ENCODE measurements around the gene SHB. TPM values are rescaled to one million over a fixed set of nuclear protein-coding genes. Genes with fewer than 3 reads are reported as not detected.

The SHB gene
- total RNA-seq, 2 experiments from 2014 or later, result 2.8 to 3.2 TPM

DNA sequence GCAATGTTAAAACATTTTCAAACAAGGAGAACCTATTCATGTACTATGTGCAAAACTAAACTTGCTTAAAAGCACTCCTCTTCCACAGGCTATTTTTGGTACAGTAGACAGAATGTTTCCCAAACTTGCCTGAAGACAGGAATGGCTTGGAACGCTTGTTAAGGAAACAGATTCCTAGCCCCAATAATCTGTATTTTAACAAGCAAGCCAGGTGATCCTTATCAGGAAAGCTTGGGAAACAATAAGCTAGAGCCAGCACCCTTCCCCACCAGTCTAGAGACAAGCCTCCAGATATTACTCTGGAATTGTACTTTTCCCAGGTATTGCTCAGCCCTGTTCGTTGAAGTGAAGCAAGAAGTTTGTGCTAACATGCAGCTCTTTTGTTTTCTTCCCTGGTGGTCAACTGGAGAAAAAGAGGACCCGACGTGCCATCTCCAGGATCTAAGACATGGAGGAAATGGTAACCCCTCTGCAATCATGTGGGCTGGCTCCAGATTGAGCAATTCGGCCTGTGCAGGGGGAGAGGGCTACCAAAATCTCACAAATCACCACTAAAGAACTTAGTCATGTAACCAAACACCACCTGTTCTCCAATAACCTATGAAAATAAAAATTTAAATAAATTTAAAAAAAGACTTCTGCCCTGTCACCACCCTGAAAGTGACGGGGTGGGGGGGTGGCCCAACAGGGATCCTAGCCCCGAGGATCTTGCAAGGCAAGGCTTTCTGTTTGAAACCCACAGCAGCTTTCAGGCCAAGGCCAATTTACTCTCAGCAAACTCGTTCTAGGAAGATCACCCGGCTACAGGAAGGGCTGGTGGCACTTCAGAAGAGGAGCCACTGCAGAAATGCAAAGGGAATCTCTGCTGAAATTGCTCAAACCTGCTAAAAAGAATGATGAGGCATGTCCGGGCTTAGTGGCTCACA, 48.6 kb downstream of the SHB start:
- no peak for DNase-seq
- Mint-ChIP-seq H3K36me3 (ENCODE audit: low read depth) (no peaks in the 10 kb centered on the region), H3K27ac (no peak overlapping the region), H3K4me1 (ENCODE audit: low read depth) (no peaks in the 10 kb centered on the region), H3K4me3 (no peak overlapping the region), H3K27me3 (no peaks in the 10 kb centered on the region), H3K9me3 (no peaks in the 10 kb centered on the region)
- no peak for ATAC-seq
- ChIA-PET CTCF (no interaction called here), POLR2A (no interaction called here)
- intact Hi-C loops (cut with micrococcal nuclease), result loop anchor here (10.0 kb wide), 1 partner anchor 106 kb away; no protein-coding TSS in a partner anchor
- TF ChIP-seq CTCF (IDR thresholded peaks at IDR 0.05), result no peak

DNA sequence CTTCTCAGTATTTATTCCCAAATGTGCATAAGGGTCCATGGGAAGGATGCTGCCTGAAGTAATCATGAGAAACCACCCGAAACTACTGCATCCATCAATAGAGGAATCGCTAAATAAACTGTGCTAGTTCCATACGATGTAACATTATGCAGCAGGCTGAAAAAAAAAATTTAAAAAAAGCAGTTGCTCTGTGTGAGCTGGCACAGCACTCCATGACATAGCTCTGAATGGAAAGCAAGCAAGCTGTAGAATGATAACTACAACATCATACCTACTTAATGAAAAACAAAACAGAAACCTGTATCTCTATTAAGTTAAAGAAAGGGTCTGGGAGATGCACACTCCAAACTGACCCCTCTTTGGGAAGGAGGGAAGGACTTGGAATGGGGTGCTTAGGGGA, 49.3 kb downstream of the SHB start:
- no peaks in the 10 kb centered on the region for H3K4me1 Mint-ChIP-seq (ENCODE audit: low read depth)
- TF ChIP-seq CTCF (IDR thresholded peaks at IDR 0.05), result no peak
- no peaks in the 10 kb centered on the region for H3K9me3 Mint-ChIP-seq
- H3K27me3 Mint-ChIP-seq, result no peaks in the 10 kb centered on the region
- H3K27ac Mint-ChIP-seq, result no peak overlapping the region
- H3K4me3 Mint-ChIP-seq, result no peak overlapping the region
- H3K36me3 Mint-ChIP-seq (ENCODE audit: low read depth), result no peaks in the 10 kb centered on the region
- no peak for DNase-seq
- POLR2A ChIA-PET, result interaction anchor here (1.1 kb wide), 1 partner anchor 18 kb away, joined by 4 read pairs; no protein-coding TSS in a partner anchor
- intact Hi-C loops (cut with micrococcal nuclease), result loop anchor here (10.0 kb wide), 1 partner anchor 105 kb away; no protein-coding TSS in a partner anchor
- no peak for ATAC-seq
- CTCF ChIA-PET, result no interaction called here

DNA sequence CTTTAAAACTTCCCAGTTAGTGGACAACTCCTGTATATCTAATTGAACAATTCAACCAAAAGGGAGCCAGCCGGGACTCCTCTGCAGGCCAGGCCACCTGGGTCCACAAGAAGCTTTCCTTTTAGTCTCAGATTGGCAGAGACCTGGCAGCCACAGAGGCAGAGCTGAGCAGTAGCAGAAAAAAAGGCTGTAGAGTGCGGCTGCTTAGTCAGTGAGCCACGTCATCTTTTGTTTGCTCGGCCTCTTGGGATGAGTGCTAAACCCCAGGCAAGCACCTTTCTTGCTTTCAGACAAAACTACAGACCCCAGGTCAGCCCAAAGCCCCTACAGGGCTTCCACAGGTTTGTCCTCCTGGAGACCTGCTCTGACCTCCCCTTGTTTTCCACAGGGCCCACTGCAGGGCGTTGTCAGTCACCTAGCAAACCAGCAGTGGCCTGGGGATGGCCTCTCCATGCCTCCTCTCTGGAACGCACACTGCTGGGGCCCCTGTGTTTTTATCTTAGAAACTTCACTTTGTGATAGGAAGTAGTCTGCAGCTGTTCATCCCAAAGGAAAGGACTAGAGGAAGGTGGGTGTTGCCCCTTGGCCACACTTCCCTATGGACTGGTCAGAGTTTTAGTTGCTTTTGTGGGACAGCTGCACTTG, 49.9 kb downstream of the SHB start:
- no peak for DNase-seq
- TF ChIP-seq CTCF (IDR thresholded peaks at IDR 0.05), result no peak
- no peak overlapping the region for H3K4me3 Mint-ChIP-seq
- H3K9me3 Mint-ChIP-seq, result no peaks in the 10 kb centered on the region
- H3K4me1 Mint-ChIP-seq (ENCODE audit: low read depth), result no peaks in the 10 kb centered on the region
- intact Hi-C loops (cut with micrococcal nuclease), result no loop called here
- H3K36me3 Mint-ChIP-seq (ENCODE audit: low read depth), result no peaks in the 10 kb centered on the region
- CTCF ChIA-PET, result interaction anchor here (1.3 to 1.7 kb wide), 2 partner anchors 69 to 71 kb away, joined by 3 read pairs; no protein-coding TSS in a partner anchor
- H3K27ac Mint-ChIP-seq, result no peak overlapping the region
- H3K27me3 Mint-ChIP-seq, result no peaks in the 10 kb centered on the region
- ATAC-seq, result no peak
- POLR2A ChIA-PET, result interaction anchor here (1.1 kb wide), 1 partner anchor 19 kb away, joined by 4 read pairs; no protein-coding TSS in a partner anchor

- Mint-ChIP-seq H3K27me3 (no peaks in the 10 kb centered on the region), H3K36me3 (ENCODE audit: low read depth) (no peaks in the 10 kb centered on the region), H3K4me3 (no peak overlapping the region), H3K4me1 (ENCODE audit: low read depth) (no peaks in the 10 kb centered on the region), H3K9me3 (no peaks in the 10 kb centered on the region), H3K27ac (no peak overlapping the region)
- POLR2A ChIA-PET, result interaction anchor here (1.1 kb wide), 1 partner anchor 20 kb away, joined by 4 read pairs; no protein-coding TSS in a partner anchor
- intact Hi-C loops (cut with micrococcal nuclease), result no loop called here
- no peak for TF ChIP-seq CTCF (IDR thresholded peaks at IDR 0.05)
- CTCF ChIA-PET, result interaction anchor here (1.3 to 1.7 kb wide), 2 partner anchors 69 to 71 kb away, joined by 3 read pairs; no protein-coding TSS in a partner anchor
- DNase-seq (no peak), ATAC-seq (no peak)
These were observed 50.6 kb downstream of the SHB start for GRCh38 chr9:38018241-38018957.
